Endothelial cell of umbilical vein (primary cell): ENCODE results near the gene JADE1. TPM values are rescaled to one million over a fixed set of nuclear protein-coding genes. Genes with fewer than 3 reads are reported as not detected.

ENCODE experiments used
- BruUV-seq: library from RNA; stranded (reverse); fragments of 400-500 nt; replicated peaks from 2 replicates; lab custom pipeline; 2021; lab: Mats Ljungman, UMichigan
- CTCF ChIA-PET: fragments of 300-600, 350-600 bp; sonication (Branson Sonifier 250); formaldehyde crosslinking; loops from one replicate; lab custom pipeline; 2021; ENCODE audit warnings: antibody characterized with exemption, inconsistent platforms; lab: Charles Lee
- POLR2A ChIA-PET: fragments of 300-600, 350-600 bp; sonication (Branson Sonifier 250); formaldehyde crosslinking; loops from one replicate; lab custom pipeline; 2021; ENCODE audit warnings: antibody characterized with exemption, inconsistent platforms; lab: Charles Lee
- DNase-seq: peaks from one replicate; pipeline ENCODE4 v3.0.0-alpha.2; 2011; ENCODE audit warnings: low read depth, low spot score
- FAIRE-seq: peaks from 2 replicates; lab custom pipeline; 2011; peaks lifted over from hg19 to GRCh38; lab: Jason Lieb, UNC
- H2AFZ ChIP-seq: 2 replicates; pipeline ENCODE4 v1.6.0; 2012; ENCODE audit warnings: low read depth, low read length, control low read depth, inconsistent platforms
- H3K27ac ChIP-seq: 2 replicates; pipeline ENCODE4 v1.5.1; 2011; ENCODE audit warnings: low read depth, mild to moderate bottlenecking, control low read depth, low read length, moderate library complexity; ENCODE audit not compliant: insufficient read depth
- H3K27me3 ChIP-seq, 2 experiments: 2 replicates each; pipeline versions ENCODE4 v1.6.0 to v1.6.1; 2011; ENCODE audit warnings: low read length in 2 of 2, mixed read lengths in 1 of 2; ENCODE audit not compliant: control insufficient read depth in 2 of 2, insufficient read depth in 2 of 2
- H3K36me3 ChIP-seq, 2 experiments: 2 replicates in 1 of 2; 3 replicates in 1 of 2; pipeline ENCODE4 v1.5.1; 2011; ENCODE audit warnings: low read length in 2 of 2, mild to moderate bottlenecking in 1 of 2, moderate library complexity in 1 of 2; ENCODE audit not compliant: control insufficient read depth in 2 of 2, insufficient read depth in 2 of 2; ENCODE audit errors: extremely low read depth in 1 of 2
- H3K4me1 ChIP-seq: 3 replicates; pipeline ENCODE4 v1.5.1; 2011; ENCODE audit warnings: mild to moderate bottlenecking, low read length; ENCODE audit not compliant: control insufficient read depth, insufficient read depth; ENCODE audit errors: extremely low read depth
- H3K4me2 ChIP-seq: 2 replicates; pipeline ENCODE4 v1.6.1; 2011; ENCODE audit warnings: low read length, control low read depth, mixed read lengths; ENCODE audit not compliant: insufficient read depth
- H3K4me3 ChIP-seq, 3 experiments: fragments of 200-600 bp in 1 of 3; sonication (generic), shearing (Covaris generic) in 1 of 3; replicated peaks in 1 of 3; 2 replicates each; pipeline ENCODE4 v1.5.1; 2011 to 2016; ENCODE audit warnings: control low read depth in 3 of 3, low read length in 3 of 3, mild to moderate bottlenecking in 2 of 3, inconsistent platforms in 1 of 3, low read depth in 1 of 3, moderate library complexity in 1 of 3; ENCODE audit not compliant: insufficient read depth in 1 of 3
- H3K79me2 ChIP-seq: 2 replicates; pipeline ENCODE4 v1.6.0; 2012; ENCODE audit warnings: low read length, inconsistent platforms; ENCODE audit not compliant: control insufficient read depth, insufficient read depth
- H3K9ac ChIP-seq: replicated peaks from 2 replicates; pipeline ENCODE3; 2011; ENCODE audit warnings: low read length, control low read depth; ENCODE audit not compliant: insufficient read depth; ENCODE audit errors: extremely low read depth
- H3K9me1 ChIP-seq: replicated peaks from 3 replicates; pipeline ENCODE4 v1.6.0; 2011; ENCODE audit warnings: mild to moderate bottlenecking, low read length; ENCODE audit not compliant: control insufficient read depth, insufficient read depth; ENCODE audit errors: extremely low read depth
- H3K9me3 ChIP-seq: replicated peaks from 2 replicates; pipeline ENCODE4 v1.5.1; 2012; ENCODE audit warnings: low read length, inconsistent platforms; ENCODE audit not compliant: control insufficient read depth, insufficient read depth
- H4K20me1 ChIP-seq: replicated peaks from 2 replicates; pipeline ENCODE3; 2011; ENCODE audit warnings: mild to moderate bottlenecking, low read length; ENCODE audit not compliant: control insufficient read depth, insufficient read depth; ENCODE audit errors: extremely low read depth
- EZH2 ChIP-seq: IDR thresholded peaks from 2 replicates; pipeline ENCODE4 v1.6.1; 2012; ENCODE audit warnings: borderline replicate concordance, low read depth, mild to moderate bottlenecking, moderate library complexity, low read length, inconsistent platforms; ENCODE audit not compliant: severe bottlenecking
- FOS ChIP-seq: IDR thresholded peaks from 2 replicates; pipeline ENCODE4 v1.6.1; 2011; ENCODE audit warnings: mild to moderate bottlenecking, low read length, moderate library complexity, borderline replicate concordance; ENCODE audit not compliant: insufficient read depth
- GATA2 ChIP-seq: IDR thresholded peaks from 2 replicates; pipeline ENCODE4 v1.7.0; 2011; ENCODE audit warnings: low read depth, mild to moderate bottlenecking, moderate library complexity, mixed read lengths, low read length; ENCODE audit not compliant: insufficient read length, insufficient read depth
- JUN ChIP-seq: IDR thresholded peaks from 2 replicates; pipeline ENCODE4 v1.6.1; 2011; ENCODE audit warnings: borderline replicate concordance, low read depth; ENCODE audit not compliant: insufficient read length, insufficient read depth
- MYC ChIP-seq: IDR thresholded peaks from one replicate; pipeline ENCODE4 v1.6.1; 2011; ENCODE audit warnings: mild to moderate bottlenecking, low read depth, low read length
- POLR2A ChIP-seq: IDR thresholded peaks from 2 replicates; pipeline ENCODE4 v1.6.1; 2012; ENCODE audit warnings: low read depth, mild to moderate bottlenecking, control low read depth, low read length
- POLR2AphosphoS5 ChIP-seq: IDR thresholded peaks from 2 replicates; pipeline ENCODE4 v1.6.1; 2012; ENCODE audit warnings: low read depth, mild to moderate bottlenecking, control low read depth, low read length, moderate library complexity; ENCODE audit not compliant: insufficient read depth
- dilution Hi-C: fragments of 300-500 bp; cut with MboI; formaldehyde crosslinking; loops from one replicate; pipeline ENCODE4 v1.15.0; 2019; ENCODE audit warnings: low sequenced_read_pairs; ENCODE audit not compliant: extremely low pct_ligation_motif_present
- intact Hi-C: fragments of 100-400 bp; cut with micrococcal nuclease; formaldehyde crosslinking; loops from one replicate; pipeline ENCODE4 v1.10.0; 2022
- polyA plus RNA-seq, 4 experiments: library from polyadenylated mRNA; depleted of rRNA in 3 of 4; stranded (reverse) in 3 of 4; unstranded in 1 of 4; fragments of >200 nt; gene quantifications; 2 replicates each; pipeline versions ENCODE4 v1.2.1 to v1.2.3, GENCODE V29; 2011 to 2012; ENCODE audit warnings: missing spikeins in 1 of 4
- total RNA-seq: library from RNA; stranded (reverse); gene quantifications from 2 replicates; pipeline ENCODE4 v1.2.3, GENCODE V29; 2021
- TF ChIP-seq, protein P1 (sequence below): IDR thresholded peaks from 2 replicates; pipeline ENCODE4 v1.6.1; 2011; ENCODE audit not compliant: insufficient read depth, insufficient read length
- TF ChIP-seq, protein P2 (sequence below), 2 donors: IDR thresholded peaks; 1 replicate in 1 of 2; 2 replicates in 1 of 2; pipeline ENCODE4 v1.5.1; 2011; ENCODE audit warnings: low read length in 2 of 2, mild to moderate bottlenecking in 2 of 2, moderate library complexity in 2 of 2, control low read depth in 1 of 2, inconsistent platforms in 1 of 2, low read depth in 1 of 2; ENCODE audit not compliant: insufficient read depth in 1 of 2; ENCODE audit errors: extremely low read depth in 1 of 2

JADE1 gene
- total and polyA plus RNA-seq, 2 donors (not counting 3 experiments of a cell fraction or from before 2014, with no cell fraction given): 13.6 to 45.6 TPM

DNA sequence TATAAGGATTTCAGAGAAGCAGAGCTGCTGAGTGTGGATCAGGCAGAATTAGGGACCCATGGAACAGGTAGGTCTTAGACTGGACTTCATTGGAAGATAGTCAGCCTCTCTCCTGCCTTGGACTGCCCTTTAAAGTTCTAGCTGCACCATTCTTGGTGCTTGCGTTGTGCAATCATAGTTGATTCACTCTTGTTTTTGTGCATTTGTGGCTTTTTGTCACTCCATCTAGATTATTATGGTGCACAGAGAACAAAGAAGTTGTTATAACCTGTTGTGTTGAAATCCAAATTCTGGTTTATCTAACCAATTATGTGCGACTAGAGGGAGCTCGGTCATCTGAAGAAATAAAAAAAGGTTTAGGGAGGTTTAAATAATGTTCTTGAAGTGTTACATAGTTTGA, 59.3 kb downstream of the JADE1 start:
- dilution Hi-C loops: no loop called here
- no peaks in the 10 kb centered on the region for H3K9me3 ChIP-seq

DNA sequence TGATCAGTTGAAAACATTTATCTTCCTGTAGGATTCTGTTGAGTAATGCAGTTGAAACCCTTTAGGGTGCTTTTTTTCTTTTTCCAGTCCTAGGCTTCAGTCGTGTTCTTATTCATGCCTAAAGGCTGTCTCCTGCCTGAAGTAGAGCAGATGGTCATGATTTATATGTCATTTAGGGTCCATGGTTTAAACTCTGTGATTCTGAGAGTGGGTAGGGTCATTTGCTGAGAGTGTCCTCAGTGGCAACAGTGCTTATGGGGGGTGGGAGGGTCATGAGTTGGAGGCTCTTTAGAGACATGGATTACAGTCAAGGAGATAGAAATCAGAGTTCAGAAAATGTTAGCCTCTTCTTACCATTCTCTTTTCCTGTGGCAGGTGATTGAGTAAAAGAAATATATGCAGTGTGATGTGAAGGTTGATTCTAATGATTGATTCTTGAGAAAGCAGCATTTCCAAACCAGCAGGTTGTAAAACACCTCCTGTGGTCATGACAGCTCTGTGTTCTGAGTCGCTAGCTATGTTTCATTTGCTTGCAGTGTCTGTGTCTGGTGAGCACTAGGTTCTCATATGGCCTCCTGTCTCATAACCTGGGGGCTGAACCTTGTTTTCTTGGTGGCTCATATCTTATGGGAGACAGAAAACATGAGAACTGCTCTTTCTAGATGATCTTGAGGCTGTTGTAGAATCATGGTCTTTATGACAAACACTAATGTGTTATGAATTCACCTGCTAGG, 60.4 kb downstream of the JADE1 start:
- Histone ChIP-seq H3K79me2 (no peaks in the 10 kb centered on the region), H3K4me1 (no peaks in the 10 kb centered on the region), H3K9me3 (no peaks in the 10 kb centered on the region), H3K4me3 (no peak overlapping the region), H3K27ac (no peak overlapping the region), H2AFZ (no peak overlapping the region), H3K36me3 (peaks cover 14 to 23% of the 10 kb centered on the region in 2 experiments), H3K27me3 (no peaks in the 10 kb centered on the region), H3K9ac (no peak overlapping the region), H3K4me2 (no peak overlapping the region), H3K9me1 (no peaks in the 10 kb centered on the region), H4K20me1 (no peaks in the 10 kb centered on the region)
- dilution Hi-C loops: no loop called here
- POLR2A ChIA-PET: no interaction called here
- FAIRE-seq (no peak), DNase-seq (no peak)
- no TSS peak for BruUV-seq
- intact Hi-C loops: loop anchor here (5.0 kb wide), 1 partner anchor 222 kb away; the partner anchor contains the start of gene SCLT1
- CTCF ChIA-PET: no interaction called here
- TF ChIP-seq GATA2: no peak
- TF ChIP-seq, protein P1, sequence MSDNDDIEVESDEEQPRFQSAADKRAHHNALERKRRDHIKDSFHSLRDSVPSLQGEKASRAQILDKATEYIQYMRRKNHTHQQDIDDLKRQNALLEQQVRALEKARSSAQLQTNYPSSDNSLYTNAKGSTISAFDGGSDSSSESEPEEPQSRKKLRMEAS: no peak
- TF ChIP-seq POLR2AphosphoS5: no peak
- TF ChIP-seq JUN: no peak
- TF ChIP-seq MYC: no peak
- TF ChIP-seq POLR2A: no peak
- TF ChIP-seq, protein P2, sequence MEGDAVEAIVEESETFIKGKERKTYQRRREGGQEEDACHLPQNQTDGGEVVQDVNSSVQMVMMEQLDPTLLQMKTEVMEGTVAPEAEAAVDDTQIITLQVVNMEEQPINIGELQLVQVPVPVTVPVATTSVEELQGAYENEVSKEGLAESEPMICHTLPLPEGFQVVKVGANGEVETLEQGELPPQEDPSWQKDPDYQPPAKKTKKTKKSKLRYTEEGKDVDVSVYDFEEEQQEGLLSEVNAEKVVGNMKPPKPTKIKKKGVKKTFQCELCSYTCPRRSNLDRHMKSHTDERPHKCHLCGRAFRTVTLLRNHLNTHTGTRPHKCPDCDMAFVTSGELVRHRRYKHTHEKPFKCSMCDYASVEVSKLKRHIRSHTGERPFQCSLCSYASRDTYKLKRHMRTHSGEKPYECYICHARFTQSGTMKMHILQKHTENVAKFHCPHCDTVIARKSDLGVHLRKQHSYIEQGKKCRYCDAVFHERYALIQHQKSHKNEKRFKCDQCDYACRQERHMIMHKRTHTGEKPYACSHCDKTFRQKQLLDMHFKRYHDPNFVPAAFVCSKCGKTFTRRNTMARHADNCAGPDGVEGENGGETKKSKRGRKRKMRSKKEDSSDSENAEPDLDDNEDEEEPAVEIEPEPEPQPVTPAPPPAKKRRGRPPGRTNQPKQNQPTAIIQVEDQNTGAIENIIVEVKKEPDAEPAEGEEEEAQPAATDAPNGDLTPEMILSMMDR (IDR thresholded peaks at IDR 0.05; ENCODE audit: extremely low read depth in 1 of 2, insufficient read depth in 1 of 2, low read depth in 1 of 2, low read length in 2 of 2): no peak
- no peak for TF ChIP-seq FOS
- no peak for TF ChIP-seq EZH2

More for the DNA sequence above, 59.3 kb downstream of the JADE1 start:
- Histone ChIP-seq H3K4me3 (no peak overlapping the region), H3K79me2 (no peaks in the 10 kb centered on the region), H3K9ac (no peak overlapping the region), H2AFZ (no peak overlapping the region), H3K36me3 (peaks cover 16 to 23% of the 10 kb centered on the region in 2 experiments), H4K20me1 (no peaks in the 10 kb centered on the region), H3K4me1 (no peaks in the 10 kb centered on the region), H3K4me2 (no peak overlapping the region), H3K27me3 (no peaks in the 10 kb centered on the region), H3K27ac (no peak overlapping the region), H3K9me1 (no peaks in the 10 kb centered on the region)
- TF ChIP-seq MYC (no peak), POLR2AphosphoS5 (no peak), GATA2 (no peak), JUN (no peak)
- POLR2A ChIA-PET: no interaction called here
- DNase-seq: no peak
- no TSS peak for BruUV-seq
- CTCF ChIA-PET: interaction anchor here (1.0 kb wide), 1 partner anchor 13 kb away, joined by 3 read pairs; no protein-coding TSS in a partner anchor
- no peak for FAIRE-seq
- intact Hi-C loops: loop anchor here (5.0 kb wide), 1 partner anchor 224 kb away; the partner anchor contains the start of gene SCLT1
